Neural crest cell (in vitro differentiated cells): Measurements from ENCODE around the gene CASP6. TPM values are rescaled to one million over a fixed set of nuclear protein-coding genes. Genes with fewer than 3 reads are reported as not detected.

Source experiments
- DNase-seq: peaks from one replicate; pipeline ENCODE4 v3.0.0; 2021; ENCODE audit warnings: low read depth, mixed read lengths, low spot score
- H3K27ac Mint-ChIP-seq: one replicate; pipeline ENCODE4 v1.8.0; 2021; ENCODE audit warnings: mild to moderate bottlenecking, mixed read lengths; ENCODE audit not compliant: unreplicated experiment
- H3K27me3 Mint-ChIP-seq: 2 replicates; pipeline ENCODE4 v1.8.0; 2021; ENCODE audit warnings: low read depth, mild to moderate bottlenecking, mixed read lengths
- H3K36me3 Mint-ChIP-seq: 2 replicates; pipeline ENCODE4 v1.8.0; 2021; ENCODE audit warnings: low read depth, mild to moderate bottlenecking, mixed read lengths
- H3K4me1 Mint-ChIP-seq: 2 replicates; pipeline ENCODE4 v1.8.0; 2021; ENCODE audit warnings: mixed read lengths
- H3K4me3 Mint-ChIP-seq: one replicate; pipeline ENCODE4 v1.8.0; 2021; ENCODE audit warnings: mild to moderate bottlenecking, mixed read lengths
- H3K9me3 Mint-ChIP-seq: 2 replicates; pipeline ENCODE4 v1.8.0; 2021; ENCODE audit warnings: mixed read lengths
- total RNA-seq: library from RNA; stranded (reverse); gene quantifications from 2 replicates; pipeline ENCODE4 v1.2.1, GENCODE V29; 2021
- TF ChIP-seq, protein P1 (sequence below): fragments of 200-600 bp; sonication (generic); conservative IDR thresholded peaks from 2 replicates; pipeline ENCODE4 v1.5.0; 2021; ENCODE audit warnings: antibody characterized with exemption, mild to moderate bottlenecking

Gene CASP6
- total RNA-seq, 1 donor from 2014 or later: 25.4 TPM

DNA sequence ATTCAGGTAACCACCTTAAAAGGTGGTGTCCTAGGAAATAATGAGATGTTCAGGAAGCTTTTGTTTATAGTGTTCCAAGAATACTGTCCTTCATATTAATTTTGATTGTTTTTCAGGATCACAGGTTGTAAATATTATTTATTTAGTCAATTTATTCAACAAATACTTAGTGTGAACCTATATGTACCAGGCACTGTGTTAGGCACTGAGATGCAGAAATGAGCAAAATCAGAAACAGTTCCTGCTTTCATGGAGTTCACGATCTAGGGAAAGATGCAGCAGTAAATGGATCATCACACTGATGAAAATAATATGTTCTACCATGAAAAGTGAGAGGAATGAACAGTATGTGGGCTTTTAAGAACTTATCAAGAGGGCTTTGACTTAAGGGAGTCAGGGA is 44.9 kb upstream of the CASP6 start:
- DNase-seq: no peak
- no peak overlapping the region for H3K27ac Mint-ChIP-seq
- H3K27me3 Mint-ChIP-seq: peaks cover 9% of the 10 kb centered on the region
- H3K9me3 Mint-ChIP-seq: no peaks in the 10 kb centered on the region
- H3K36me3 Mint-ChIP-seq: no peaks in the 10 kb centered on the region
- TF ChIP-seq, protein P1, sequence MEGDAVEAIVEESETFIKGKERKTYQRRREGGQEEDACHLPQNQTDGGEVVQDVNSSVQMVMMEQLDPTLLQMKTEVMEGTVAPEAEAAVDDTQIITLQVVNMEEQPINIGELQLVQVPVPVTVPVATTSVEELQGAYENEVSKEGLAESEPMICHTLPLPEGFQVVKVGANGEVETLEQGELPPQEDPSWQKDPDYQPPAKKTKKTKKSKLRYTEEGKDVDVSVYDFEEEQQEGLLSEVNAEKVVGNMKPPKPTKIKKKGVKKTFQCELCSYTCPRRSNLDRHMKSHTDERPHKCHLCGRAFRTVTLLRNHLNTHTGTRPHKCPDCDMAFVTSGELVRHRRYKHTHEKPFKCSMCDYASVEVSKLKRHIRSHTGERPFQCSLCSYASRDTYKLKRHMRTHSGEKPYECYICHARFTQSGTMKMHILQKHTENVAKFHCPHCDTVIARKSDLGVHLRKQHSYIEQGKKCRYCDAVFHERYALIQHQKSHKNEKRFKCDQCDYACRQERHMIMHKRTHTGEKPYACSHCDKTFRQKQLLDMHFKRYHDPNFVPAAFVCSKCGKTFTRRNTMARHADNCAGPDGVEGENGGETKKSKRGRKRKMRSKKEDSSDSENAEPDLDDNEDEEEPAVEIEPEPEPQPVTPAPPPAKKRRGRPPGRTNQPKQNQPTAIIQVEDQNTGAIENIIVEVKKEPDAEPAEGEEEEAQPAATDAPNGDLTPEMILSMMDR: no peak
- H3K4me3 Mint-ChIP-seq: no peak overlapping the region
- H3K4me1 Mint-ChIP-seq: no peaks in the 10 kb centered on the region

DNA sequence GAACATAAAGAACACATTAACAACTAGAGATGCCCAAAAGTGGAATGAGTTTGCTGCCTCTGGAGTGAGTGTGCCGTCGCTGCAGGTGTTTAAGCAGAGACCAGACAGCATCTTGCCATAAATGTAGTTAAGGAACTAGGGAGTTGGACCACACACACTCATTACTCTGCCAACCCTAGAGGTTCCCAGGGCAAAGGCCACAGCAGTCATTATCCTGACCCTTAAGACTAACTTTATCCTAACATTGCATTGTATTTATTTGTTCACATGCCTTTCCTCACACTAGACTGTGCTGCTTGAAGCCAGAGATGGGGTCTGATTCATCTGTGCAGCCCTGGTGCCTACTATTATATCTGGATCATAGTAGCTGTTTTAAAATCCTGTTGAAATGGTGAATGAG is 43.5 kb upstream of the CASP6 start:
- Mint-ChIP-seq H3K4me1 (no peaks in the 10 kb centered on the region), H3K27me3 (peaks cover 18% of the 10 kb centered on the region), H3K36me3 (no peaks in the 10 kb centered on the region), H3K4me3 (no peak overlapping the region), H3K9me3 (no peaks in the 10 kb centered on the region), H3K27ac (no peak overlapping the region)
- DNase-seq: no peak
- TF ChIP-seq, protein P1: no peak

DNA sequence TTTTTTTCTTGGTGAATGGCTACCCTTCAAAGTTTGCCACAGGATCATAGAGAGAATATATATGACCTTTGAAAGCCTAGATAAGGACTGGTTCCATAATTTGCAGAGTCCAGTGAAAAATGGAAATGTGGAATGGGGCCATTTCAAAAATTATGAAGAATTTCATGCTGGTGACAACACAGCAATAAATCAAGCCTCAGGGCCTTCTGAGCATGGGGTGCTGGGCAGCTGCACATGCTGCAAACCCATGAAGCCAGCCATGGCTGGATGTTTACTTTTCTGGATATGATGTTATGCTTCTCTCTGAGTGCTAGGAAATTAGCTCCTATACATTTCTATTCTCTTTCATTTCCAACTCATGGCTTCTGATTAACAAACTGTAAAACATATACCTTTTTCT is 42.6 kb upstream of the CASP6 start:
- H3K4me1 Mint-ChIP-seq: no peaks in the 10 kb centered on the region
- no peak overlapping the region for H3K4me3 Mint-ChIP-seq
- TF ChIP-seq, protein P1: no peak
- no peaks in the 10 kb centered on the region for H3K9me3 Mint-ChIP-seq
- peaks cover 18% of the 10 kb centered on the region for H3K27me3 Mint-ChIP-seq
- no peak for DNase-seq
- no peaks in the 10 kb centered on the region for H3K36me3 Mint-ChIP-seq
- no peak overlapping the region for H3K27ac Mint-ChIP-seq

DNA sequence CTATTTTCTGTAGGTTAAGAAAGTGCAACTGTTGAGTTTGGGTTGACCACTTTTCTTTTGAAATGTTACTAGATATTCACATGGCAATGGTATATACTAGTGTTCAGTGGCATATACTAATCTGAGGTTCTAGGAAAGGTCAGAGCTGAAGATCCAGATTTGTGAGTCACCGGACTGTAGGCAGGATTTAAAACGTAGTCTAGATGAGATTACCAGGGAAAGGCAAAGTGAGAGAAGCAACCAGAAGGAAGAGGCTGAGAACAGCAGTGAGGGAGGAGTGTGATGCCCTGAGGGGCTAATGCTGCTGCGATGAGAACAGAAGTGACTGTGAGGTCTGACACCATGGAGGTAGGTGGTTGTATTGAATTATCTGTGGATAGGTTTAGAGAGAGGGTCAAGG is 36.3 kb upstream of the CASP6 start:
- no peaks in the 10 kb centered on the region for H3K9me3 Mint-ChIP-seq
- no peaks in the 10 kb centered on the region for H3K36me3 Mint-ChIP-seq
- H3K4me1 Mint-ChIP-seq: no peaks in the 10 kb centered on the region
- H3K27ac Mint-ChIP-seq: no peak overlapping the region
- TF ChIP-seq, protein P1: no peak
- no peak for DNase-seq
- H3K4me3 Mint-ChIP-seq: no peak overlapping the region
- peaks cover 21% of the 10 kb centered on the region for H3K27me3 Mint-ChIP-seq

DNA sequence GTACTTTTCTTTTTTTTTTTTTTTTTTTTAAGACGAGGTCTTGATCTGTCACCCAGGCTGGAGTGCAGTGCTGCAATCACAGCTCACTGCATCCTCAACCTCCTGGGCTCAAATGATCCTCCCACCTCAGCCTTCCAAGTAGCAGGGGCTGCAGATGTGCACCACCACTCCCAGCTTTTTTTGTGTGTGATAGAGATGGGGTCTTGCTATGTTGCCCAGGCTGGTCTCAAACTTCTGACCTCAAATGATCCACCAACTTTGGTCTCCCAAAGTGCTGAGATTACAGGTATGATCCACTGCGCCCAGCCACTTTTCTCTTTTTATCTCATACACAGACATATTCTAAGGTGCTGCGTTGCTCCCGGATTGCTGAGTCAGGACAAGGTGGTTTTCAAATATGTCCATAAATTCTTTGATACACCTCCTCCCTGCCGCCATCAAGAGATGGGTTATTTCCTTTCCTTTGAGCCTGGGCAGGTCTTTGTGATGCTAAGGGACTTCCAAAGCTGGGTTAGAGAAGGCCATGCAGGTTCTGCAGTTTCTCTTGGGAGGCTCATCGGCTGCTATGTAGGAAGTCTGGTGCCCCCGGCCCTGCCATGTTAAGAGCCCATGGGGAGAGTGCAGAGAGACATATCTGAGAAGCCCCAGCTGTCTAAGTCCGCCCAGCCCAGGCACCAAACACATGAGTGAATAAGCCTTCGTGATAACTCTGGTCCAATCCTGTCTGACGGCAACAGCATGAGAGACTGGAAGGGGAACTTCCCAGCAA is 35.0 kb upstream of the CASP6 start:
- peaks cover 22% of the 10 kb centered on the region for H3K27me3 Mint-ChIP-seq
- TF ChIP-seq, protein P1: no peak
- no peaks in the 10 kb centered on the region for H3K4me1 Mint-ChIP-seq
- H3K36me3 Mint-ChIP-seq: no peaks in the 10 kb centered on the region
- no peak overlapping the region for H3K4me3 Mint-ChIP-seq
- H3K9me3 Mint-ChIP-seq: no peaks in the 10 kb centered on the region
- H3K27ac Mint-ChIP-seq: no peak overlapping the region
- DNase-seq: no peak
